ENCODE data around the gene STRADA. TPM values are rescaled to one million over a fixed set of nuclear protein-coding genes. Genes with fewer than 3 reads are reported as not detected.

Gene STRADA
- total and polyA plus RNA-seq, 2 donors (not counting 3 experiments of a cell fraction or from before 2014, with no cell fraction given) = 47.0 to 53.6 TPM

- no peak overlapping the region for H2AFZ ChIP-seq (ENCODE audit: low read depth, low read length)
- no TSS peak for BruUV-seq (replicated peaks)
- H4K20me1 ChIP-seq (replicated peaks; ENCODE audit: control insufficient read depth, extremely low read depth, insufficient read depth, low read length) = no peaks in the 10 kb centered on the region
- no peak overlapping the region for H3K4me3 ChIP-seq (replicated peaks in 1 of 3; ENCODE audit: insufficient read depth in 1 of 3, low read depth in 1 of 3, low read length in 3 of 3)
- H3K4me1 ChIP-seq (ENCODE audit: control insufficient read depth, extremely low read depth, insufficient read depth, low read length) = peaks cover 28% of the 10 kb centered on the region
- FAIRE-seq (no peak), DNase-seq (ENCODE audit: low read depth, low spot score) (no peak)
- H3K27ac ChIP-seq (ENCODE audit: insufficient read depth, low read depth, low read length) = no peak overlapping the region
- POLR2A ChIA-PET = no interaction called here
- peaks cover 0 to 8% of the 10 kb centered on the region in 2 experiments for H3K36me3 ChIP-seq (ENCODE audit: control insufficient read depth in 2 of 2, extremely low read depth in 1 of 2, insufficient read depth in 2 of 2, low read length in 2 of 2)
- no peaks in the 10 kb centered on the region for H3K9me3 ChIP-seq (replicated peaks; ENCODE audit: control insufficient read depth, insufficient read depth, low read length)
- peaks cover 9% of the 10 kb centered on the region for H3K79me2 ChIP-seq (ENCODE audit: control insufficient read depth, insufficient read depth, low read length)
- no peaks in the 10 kb centered on the region for H3K9me1 ChIP-seq (replicated peaks; ENCODE audit: control insufficient read depth, extremely low read depth, insufficient read depth, low read length)
- no peak overlapping the region for H3K9ac ChIP-seq (replicated peaks; ENCODE audit: extremely low read depth, insufficient read depth, low read length)
- H3K4me2 ChIP-seq (ENCODE audit: insufficient read depth, low read length) = no peak overlapping the region
- intact Hi-C loops (cut with micrococcal nuclease) (loop anchor here (1.0 kb wide), 1 partner anchor 71 kb away; the partner anchor contains the start of gene CCDC47), dilution Hi-C loops (cut with MboI; ENCODE audit: extremely low pct_ligation_motif_present, low sequenced_read_pairs) (no loop called here)
- no peaks in the 10 kb centered on the region for H3K27me3 ChIP-seq (ENCODE audit: control insufficient read depth in 2 of 2, insufficient read depth in 2 of 2, low read length in 2 of 2)
- CTCF ChIA-PET = interaction anchor here (1.4 to 1.6 kb wide), 2 partner anchors 9 to 276 kb away, joined by 3 to 6 read pairs; no protein-coding TSS in a partner anchor
- TF ChIP-seq POLR2AphosphoS5 (IDR thresholded peaks at IDR 0.05; ENCODE audit: insufficient read depth, low read depth, low read length) = no peak
- no peak for TF ChIP-seq POLR2A (IDR thresholded peaks at IDR 0.05; ENCODE audit: low read depth, low read length)
- no peak for TF ChIP-seq JUN (IDR thresholded peaks at IDR 0.05; ENCODE audit: borderline replicate concordance, insufficient read depth, insufficient read length, low read depth)
- no peak for TF ChIP-seq GATA2 (IDR thresholded peaks at IDR 0.05; ENCODE audit: insufficient read depth, insufficient read length, low read depth, low read length)
- TF ChIP-seq CTCF (IDR thresholded peaks at IDR 0.05; ENCODE audit: extremely low read depth in 1 of 2, insufficient read depth in 1 of 2, low read depth in 1 of 2, low read length in 2 of 2) = no peak
- TF ChIP-seq MAX (IDR thresholded peaks at IDR 0.05; ENCODE audit: insufficient read depth, insufficient read length) = no peak
- TF ChIP-seq EZH2 (IDR thresholded peaks at IDR 0.05; ENCODE audit: borderline replicate concordance, low read depth, low read length, severe bottlenecking) = no peak
- TF ChIP-seq MYC (IDR thresholded peaks at IDR 0.05; ENCODE audit: low read depth, low read length) = no peak
- TF ChIP-seq FOS (IDR thresholded peaks at IDR 0.05; ENCODE audit: borderline replicate concordance, insufficient read depth, low read length) = no peak
These were observed 39.5 kb downstream of the STRADA start for GRCh38 chr17:63701868-63702720.

Data from endothelial cell of umbilical vein (primary cell).